NCI-H2029 (cell line): ENCODE measurements around the gene TMC1.

Experiments
- DNase-seq: peaks from one replicate; lab custom pipeline; 2025; lab: John Stamatoyannopoulos, UW

TMC1 gene

DNA sequence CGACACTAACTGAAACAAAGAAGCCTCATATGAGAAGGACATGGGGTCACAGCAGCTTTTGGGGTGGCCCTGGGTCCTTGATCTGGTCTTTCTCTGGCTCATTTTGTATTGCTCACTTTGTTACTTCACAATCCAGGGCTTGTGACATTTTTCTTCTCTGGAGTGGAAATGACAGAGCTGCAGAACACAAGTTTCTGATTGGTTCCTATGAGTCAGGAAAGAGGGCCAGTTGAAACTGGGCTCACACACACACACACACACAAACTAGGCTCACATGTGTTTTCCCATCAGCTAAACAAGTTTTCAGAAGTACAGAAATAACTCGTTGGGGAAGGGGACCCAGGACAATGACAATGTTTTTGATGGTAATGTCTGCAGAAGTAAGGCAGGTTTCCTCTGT is 54.3 kb downstream of the TMC1 start:
- no peak for DNase-seq

DNA sequence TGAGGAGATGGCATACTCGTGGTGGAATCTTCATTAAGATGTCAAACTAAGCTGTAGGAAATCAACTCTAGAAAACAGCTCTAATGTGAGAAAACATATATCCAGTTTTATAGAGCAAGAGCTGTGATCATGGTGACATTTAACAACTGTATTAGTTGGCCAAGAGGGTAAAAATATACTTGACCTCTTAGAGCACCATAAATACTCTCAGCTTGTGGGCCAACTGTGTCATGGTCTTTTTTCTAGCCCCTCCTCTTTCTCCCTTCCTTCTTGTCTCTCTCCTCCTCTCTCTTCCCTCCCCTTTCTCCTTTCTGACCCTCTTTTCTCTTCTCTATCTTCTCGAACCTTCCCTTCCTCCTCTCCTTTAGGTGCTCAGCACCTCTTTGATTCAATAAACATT is 54.7 kb downstream of the TMC1 start:
- DNase-seq = no peak

GRCh38 chr9:72577212-72577753 is 55.9 kb downstream of the TMC1 start:
- peak; percentile 58 for DNase-seq

GRCh38 chr9:72579190-72579589 is 57.8 kb downstream of the TMC1 start:
- DNase-seq = no peak

- no peak for DNase-seq
Observed at GRCh38 chr9:72579880-72580550, 58.6 kb downstream of the TMC1 start.

DNA sequence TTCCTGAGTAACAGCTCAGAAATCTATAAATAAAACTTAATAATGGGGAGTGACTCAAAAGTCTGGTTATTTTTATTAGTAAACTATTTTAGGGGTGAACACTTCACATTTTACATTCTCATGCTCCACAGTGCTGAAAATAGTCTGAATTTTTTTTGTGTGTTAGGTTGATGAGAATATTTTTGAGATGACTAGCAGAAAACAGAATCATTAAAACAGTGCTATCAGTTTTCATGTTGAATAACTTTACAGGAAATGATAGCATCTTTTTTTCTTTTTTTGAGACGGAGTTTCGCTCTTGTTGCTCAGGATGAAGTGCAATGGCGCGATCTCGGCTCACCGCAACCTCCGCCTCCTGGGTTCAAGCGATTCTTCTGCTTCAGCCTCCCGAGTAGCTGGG is 60.3 kb downstream of the TMC1 start:
- DNase-seq = no peak

- DNase-seq = no peak
Observed at GRCh38 chr9:72583370-72583769, 62.0 kb downstream of the TMC1 start.

DNA sequence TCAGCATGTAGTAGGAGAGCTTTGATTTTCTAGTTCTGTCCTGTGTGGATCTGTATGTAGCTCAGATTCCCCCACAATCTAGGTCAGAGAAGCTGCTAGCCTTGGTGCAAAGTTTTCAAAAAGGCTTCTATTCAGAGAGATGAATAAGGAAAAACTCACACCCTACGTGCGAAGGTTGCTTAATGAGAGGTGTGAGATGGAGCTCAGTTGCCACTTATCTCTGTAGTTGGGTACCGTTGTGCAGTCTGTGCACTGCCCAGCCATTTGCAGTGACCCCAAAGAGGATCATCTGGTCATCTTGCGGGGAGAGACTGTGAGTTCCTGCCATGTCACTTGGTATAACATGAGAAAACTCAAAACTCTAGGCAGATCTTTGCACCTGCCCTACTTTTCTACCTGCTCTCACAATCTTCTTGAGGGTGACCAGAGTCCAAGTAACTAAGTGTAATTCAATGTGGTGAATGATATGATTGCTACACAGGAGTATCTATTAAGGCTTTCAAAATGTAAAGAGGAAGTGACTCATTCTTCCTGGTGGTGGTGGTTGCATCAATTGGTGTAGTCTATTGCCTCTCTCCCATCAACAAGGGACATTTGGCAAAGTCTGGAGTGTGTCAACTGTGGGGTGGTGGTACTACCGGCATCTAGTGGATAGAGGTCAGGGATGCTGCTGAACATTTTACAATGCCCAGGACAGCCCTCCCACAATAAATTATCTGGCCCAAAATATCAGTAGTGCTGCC is 65.2 kb downstream of the TMC1 start:
- peak; percentile 25 for DNase-seq

- DNase-seq = no peak
Observed at GRCh38 chr9:72588336-72588735, 66.9 kb downstream of the TMC1 start.

- no peak for DNase-seq
Observed at GRCh38 chr9:72589667-72590521, 68.5 kb downstream of the TMC1 start.

DNA sequence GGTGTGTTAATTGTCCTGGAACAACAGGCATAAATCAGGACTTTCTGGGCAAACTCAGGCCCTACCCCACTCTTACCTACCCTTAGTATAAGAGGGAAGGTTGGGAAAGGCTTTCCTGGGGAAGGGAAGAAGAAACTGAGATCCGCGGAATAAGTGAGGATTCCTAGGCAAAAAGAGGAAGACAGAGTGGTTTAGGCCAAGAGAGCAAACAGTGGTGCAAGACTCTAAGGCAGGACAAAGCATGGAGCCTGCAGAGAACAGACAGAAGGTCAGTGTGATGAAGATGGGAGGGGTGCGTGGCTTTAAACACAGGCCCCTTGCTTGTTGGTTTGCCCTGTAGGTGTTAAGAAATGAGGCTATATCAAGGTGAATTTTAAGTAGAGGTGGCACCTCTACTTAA is 69.4 kb downstream of the TMC1 start:
- DNase-seq = no peak

- DNase-seq = peak; percentile 41
Observed at GRCh38 chr9:72592502-72593403, 71.3 kb downstream of the TMC1 start.

DNA sequence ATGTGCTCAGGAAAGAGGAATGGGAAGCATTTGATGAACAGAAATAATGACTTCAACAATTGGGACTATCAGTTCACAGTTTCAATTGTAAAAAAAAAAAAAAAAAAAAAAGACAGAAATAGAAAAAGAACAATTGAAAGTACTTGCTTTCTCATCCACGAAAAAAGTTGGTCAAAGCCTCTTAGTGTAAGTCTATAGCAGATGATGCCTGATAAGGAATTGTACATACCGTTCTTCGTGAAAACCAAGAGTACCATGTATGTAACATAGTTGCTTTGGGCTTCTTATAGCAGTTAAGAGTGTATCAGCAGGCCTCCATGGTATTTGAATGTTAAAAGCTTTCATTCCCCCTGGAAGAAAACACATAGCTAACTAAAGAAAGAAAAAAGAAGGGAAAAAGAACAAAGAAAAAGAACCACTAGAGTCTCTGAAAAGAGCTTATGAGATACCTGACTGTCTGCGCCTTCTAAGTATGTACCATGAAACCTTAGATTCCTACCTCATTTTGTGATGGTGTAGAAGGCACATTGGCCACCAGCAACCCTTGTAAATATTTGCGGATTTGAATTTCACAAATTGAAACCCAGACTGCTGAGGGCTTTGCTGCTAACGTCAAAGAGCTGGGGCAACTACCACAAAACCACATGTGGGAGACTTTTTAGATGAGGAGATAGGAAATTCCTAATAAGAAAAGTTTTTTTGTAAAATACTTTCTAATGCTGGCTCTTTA is 75.2 kb downstream of the TMC1 start:
- DNase-seq = no peak

DNA sequence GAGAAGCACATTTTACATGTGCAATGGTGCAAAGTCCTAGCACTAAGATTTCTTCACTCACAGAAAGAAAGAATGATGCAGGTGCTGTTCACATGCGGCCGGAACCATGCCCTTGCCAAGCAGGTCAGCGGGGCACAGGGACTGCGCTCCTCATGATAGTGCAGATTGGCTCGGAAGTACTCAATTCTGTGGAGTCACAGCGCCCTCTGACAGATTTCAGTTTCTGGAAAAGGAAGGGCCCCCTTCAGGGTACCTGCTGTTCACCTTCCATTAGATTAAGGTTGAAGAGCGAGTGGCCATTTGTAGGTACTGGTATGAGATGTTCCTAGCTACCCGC is 75.7 kb downstream of the TMC1 start:
- DNase-seq = no peak

- no peak for DNase-seq
Observed at GRCh38 chr9:72597601-72598000, 76.2 kb downstream of the TMC1 start.

- no peak for DNase-seq
Observed at GRCh38 chr9:72598639-72599038, 77.2 kb downstream of the TMC1 start.

DNA sequence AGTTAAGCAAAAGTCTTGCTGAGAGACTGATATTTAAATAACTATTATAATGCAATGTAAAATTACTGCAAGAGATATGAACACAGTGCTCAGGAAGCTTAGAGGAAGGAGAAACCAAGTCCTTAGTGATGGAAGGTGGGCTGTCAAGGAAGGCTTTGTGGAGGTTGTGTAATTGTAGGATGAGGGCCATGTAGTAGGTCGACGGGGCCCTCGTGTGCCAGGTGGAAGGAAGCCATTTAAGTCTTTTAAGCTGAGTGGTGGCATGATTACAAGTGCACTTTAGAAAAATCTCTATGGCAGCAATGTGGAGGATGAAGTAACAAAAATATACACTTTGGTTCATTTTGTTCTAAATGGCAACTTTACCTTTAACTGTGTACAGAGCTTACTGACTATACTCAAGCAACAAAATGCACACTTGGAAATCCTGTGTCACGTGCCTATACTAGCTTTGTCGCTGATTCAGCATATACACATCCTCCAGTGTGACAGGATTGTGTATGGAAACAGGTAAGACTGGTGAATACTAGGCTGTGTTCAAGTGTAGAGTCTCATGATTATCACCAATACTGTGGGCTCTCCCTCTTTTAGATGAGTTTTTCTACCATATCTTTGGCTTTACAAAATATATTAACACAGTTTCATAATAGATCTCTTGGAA is 78.6 kb downstream of the TMC1 start:
- no peak for DNase-seq

DNA sequence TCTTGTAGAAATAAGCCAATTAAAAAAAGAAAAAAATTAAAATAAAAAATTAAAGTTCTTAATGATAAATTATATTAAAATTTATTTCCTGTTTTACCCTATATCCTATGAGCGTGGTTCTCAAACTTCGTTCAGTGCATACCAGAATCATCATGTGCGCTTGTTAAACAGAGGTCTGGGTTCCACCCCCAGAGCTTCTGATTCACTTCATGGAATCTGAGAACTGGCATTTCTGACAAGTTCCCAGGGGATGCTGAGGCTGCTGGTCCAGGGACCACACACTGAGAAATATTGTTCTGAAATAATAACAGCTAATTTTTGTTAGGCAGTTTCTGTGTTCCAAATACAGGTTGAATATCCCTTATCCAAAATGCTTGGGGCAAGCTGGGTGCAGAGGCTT is 79.3 kb downstream of the TMC1 start:
- no peak for DNase-seq

DNA sequence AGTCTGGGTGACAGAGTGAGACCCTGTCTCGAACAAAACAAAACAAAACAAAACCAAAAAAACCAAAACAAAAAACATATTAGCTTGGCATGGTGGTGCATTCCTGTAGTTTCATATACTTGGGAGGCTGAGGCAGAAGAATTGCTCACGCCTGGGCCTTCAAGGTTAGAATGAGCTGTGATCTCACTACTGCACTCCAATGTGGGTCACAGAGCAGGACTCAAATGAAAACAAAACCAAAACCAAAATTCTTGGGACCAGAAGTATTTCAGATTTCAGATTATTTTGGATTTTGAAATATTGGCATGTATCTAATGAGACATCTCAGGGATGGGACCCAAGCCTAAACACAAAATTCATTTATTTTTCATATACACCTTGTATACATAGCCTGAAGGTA is 80.2 kb downstream of the TMC1 start:
- DNase-seq = no peak

- DNase-seq = no peak
Observed at GRCh38 chr9:72612449-72612848, 91.0 kb downstream of the TMC1 start.
